ENCODE results near the gene UBAC1.
A peak's percentile ranks its signal among the peaks of the same experiment; 100 is the strongest.

UBAC1 gene

GRCh38 chr9:135907431-135908092, 53.6 kb downstream of the UBAC1 start, which contains the start of gene CAMSAP1:
Gene CAMSAP1, minus strand, starts transcription at chr9:135907546. Its CDS starts 387 bp downstream, at chr9:135907159.
- TF ChIP-seq CTCF (conservative IDR thresholded peaks at IDR 0.05; ENCODE audit: low read depth, low read length) = no peak
- peak within 1 kb of the TSS; percentile 72 for H3K4me3 ChIP-seq (ENCODE audit: low read depth, low read length)
- DNase-seq (ENCODE audit: low read depth) = peak; percentile 96

- peak overlapping the region; percentile 63 for H3K4me3 ChIP-seq (ENCODE audit: low read depth, low read length)
- no peak for TF ChIP-seq CTCF (conservative IDR thresholded peaks at IDR 0.05; ENCODE audit: low read depth, low read length)
- no peak for DNase-seq (ENCODE audit: low read depth)
These were observed 54.2 kb downstream of the UBAC1 start for GRCh38 chr9:135907006-135907430.

GRCh38 chr9:135906291-135907005, 54.7 kb downstream of the UBAC1 start:
- TF ChIP-seq CTCF (conservative IDR thresholded peaks at IDR 0.05; ENCODE audit: low read depth, low read length) = no peak
- DNase-seq (ENCODE audit: low read depth) = peak; percentile 64
- peak overlapping the region; percentile 63 for H3K4me3 ChIP-seq (ENCODE audit: low read depth, low read length)

- no peak for TF ChIP-seq CTCF (conservative IDR thresholded peaks at IDR 0.05; ENCODE audit: low read depth, low read length)
- DNase-seq (ENCODE audit: low read depth) = no peak
- H3K4me3 ChIP-seq (ENCODE audit: low read depth, low read length) = peak overlapping the region; percentile 63
These were observed 55.6 kb downstream of the UBAC1 start for GRCh38 chr9:135905380-135906258.

GRCh38 chr9:135903786-135904520, 57.2 kb downstream of the UBAC1 start:
- TF ChIP-seq CTCF (conservative IDR thresholded peaks at IDR 0.05; ENCODE audit: low read depth, low read length) = no peak

GRCh38 chr9:135903358-135903656, 57.9 kb downstream of the UBAC1 start:
- DNase-seq (ENCODE audit: low read depth) = no peak
- H3K4me3 ChIP-seq (ENCODE audit: low read depth, low read length) = no peak overlapping the region
- TF ChIP-seq CTCF (conservative IDR thresholded peaks at IDR 0.05; ENCODE audit: low read depth, low read length) = no peak

More at GRCh38 chr9:135903786-135904520, 57.2 kb downstream of the UBAC1 start:
- no peak overlapping the region for H3K4me3 ChIP-seq (ENCODE audit: low read depth, low read length)
- no peak for DNase-seq (ENCODE audit: low read depth)

Measured in choroid plexus epithelial cell (primary cell).